Body of pancreas (tissue), 4 donors: ENCODE data around the gene FBXL15.

Experiments used
- POLR2A ChIP-seq, 3 donors: fragments of 450-650 bp; IDR thresholded peaks; one replicate each; pipeline ENCODE4 v1.6.1; 2016; ENCODE audit warnings: antibody characterized with exemption in 3 of 3, mild to moderate bottlenecking in 2 of 3
- TF ChIP-seq, protein P1 (sequence below), 7 experiments: fragments of 450-650 bp in 4 of 7; fragments of 200-600 bp in 3 of 7; sonication (generic) in 3 of 7; IDR thresholded peaks; one replicate each; pipeline ENCODE4 v1.5.1; 2016 to 2019; ENCODE audit warnings: antibody characterized with exemption in 7 of 7

DNA sequence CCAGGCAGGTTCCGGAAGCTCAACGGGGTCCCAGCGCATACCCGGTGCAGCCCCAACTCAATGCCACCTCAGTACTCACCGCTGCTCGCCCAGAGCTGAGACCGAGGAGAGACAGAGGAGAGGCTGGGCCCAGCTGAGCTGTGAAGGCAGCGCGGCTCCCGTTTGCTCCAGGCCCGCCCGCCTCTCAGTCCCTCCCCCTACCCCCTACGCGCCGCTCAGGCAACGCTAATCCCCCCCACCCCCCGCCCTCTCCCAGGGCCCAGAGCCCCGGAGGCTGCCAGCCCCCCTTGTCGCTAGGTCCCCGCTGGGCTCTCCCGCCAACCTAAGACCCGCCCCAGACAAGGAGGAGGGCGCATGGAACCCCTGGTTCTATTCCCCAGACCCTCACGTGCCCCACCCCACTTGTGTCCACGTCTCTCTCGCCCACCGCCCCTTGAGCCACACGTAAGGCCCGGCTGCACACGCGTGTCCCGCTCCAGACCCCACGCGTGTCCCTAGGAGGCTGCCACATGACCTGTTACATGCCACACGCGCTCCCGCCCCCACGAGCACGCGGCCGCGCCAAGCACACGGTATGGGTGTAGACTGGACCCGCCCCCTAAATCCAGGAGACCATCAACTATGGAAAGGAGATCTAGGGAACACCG is 1.9 kb upstream of the FBXL15 start, which contains the start of gene PSD:
- TF ChIP-seq, protein P1, sequence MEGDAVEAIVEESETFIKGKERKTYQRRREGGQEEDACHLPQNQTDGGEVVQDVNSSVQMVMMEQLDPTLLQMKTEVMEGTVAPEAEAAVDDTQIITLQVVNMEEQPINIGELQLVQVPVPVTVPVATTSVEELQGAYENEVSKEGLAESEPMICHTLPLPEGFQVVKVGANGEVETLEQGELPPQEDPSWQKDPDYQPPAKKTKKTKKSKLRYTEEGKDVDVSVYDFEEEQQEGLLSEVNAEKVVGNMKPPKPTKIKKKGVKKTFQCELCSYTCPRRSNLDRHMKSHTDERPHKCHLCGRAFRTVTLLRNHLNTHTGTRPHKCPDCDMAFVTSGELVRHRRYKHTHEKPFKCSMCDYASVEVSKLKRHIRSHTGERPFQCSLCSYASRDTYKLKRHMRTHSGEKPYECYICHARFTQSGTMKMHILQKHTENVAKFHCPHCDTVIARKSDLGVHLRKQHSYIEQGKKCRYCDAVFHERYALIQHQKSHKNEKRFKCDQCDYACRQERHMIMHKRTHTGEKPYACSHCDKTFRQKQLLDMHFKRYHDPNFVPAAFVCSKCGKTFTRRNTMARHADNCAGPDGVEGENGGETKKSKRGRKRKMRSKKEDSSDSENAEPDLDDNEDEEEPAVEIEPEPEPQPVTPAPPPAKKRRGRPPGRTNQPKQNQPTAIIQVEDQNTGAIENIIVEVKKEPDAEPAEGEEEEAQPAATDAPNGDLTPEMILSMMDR (IDR thresholded peaks at IDR 0.05) = no peak
- no peak for TF ChIP-seq POLR2A (IDR thresholded peaks at IDR 0.05)
